HEK293 (cell line): ENCODE data around the gene FKBP3.
A peak's percentile ranks its signal among the peaks of the same experiment; 100 is the strongest.

Experiments used
- IKZF3 ChIP-seq: fragments of 450-650 bp; IDR thresholded peaks from 2 replicates; pipeline ENCODE4 v1.5.0; 2018; ENCODE audit warnings: missing biosample characterization, mild to moderate bottlenecking, missing genetic modification characterization, moderate library complexity
- KLF16 ChIP-seq: fragments of 450-650 bp; formaldehyde crosslinking; IDR thresholded peaks from 2 replicates; pipeline ENCODE4 v1.5.1; 2017; ENCODE audit warnings: missing biosample characterization, missing genetic modification characterization
- KLF9 ChIP-seq: fragments of 450-650 bp; formaldehyde crosslinking; IDR thresholded peaks from 2 replicates; pipeline ENCODE4 v1.5.1; 2016; ENCODE audit warnings: missing biosample characterization, missing genetic modification characterization, low read depth
- PBX3 ChIP-seq: sonication (generic); formaldehyde crosslinking; IDR thresholded peaks from 2 replicates; pipeline ENCODE4 v1.8.1; 2022; ENCODE audit warnings: mild to moderate bottlenecking, moderate library complexity, missing genetic modification reagents
- ZBTB1 ChIP-seq: fragments of 450-650 bp; formaldehyde crosslinking; IDR thresholded peaks from 2 replicates; pipeline ENCODE4 v1.5.1; 2016; ENCODE audit warnings: missing biosample characterization, missing genetic modification characterization
- ZBTB48 ChIP-seq: fragments of 450-650 bp; formaldehyde crosslinking; IDR thresholded peaks from 2 replicates; pipeline ENCODE4 v1.5.1; 2016; ENCODE audit warnings: missing biosample characterization, missing genetic modification characterization
- ZFP69B ChIP-seq: fragments of 450-650 bp; formaldehyde crosslinking; IDR thresholded peaks from 2 replicates; pipeline ENCODE4 v1.5.1; 2016; ENCODE audit warnings: missing biosample characterization, missing genetic modification characterization
- ZNF169 ChIP-seq: fragments of 450-650 bp; formaldehyde crosslinking; IDR thresholded peaks from 2 replicates; pipeline ENCODE4 v1.5.1; 2016; ENCODE audit warnings: missing biosample characterization, missing genetic modification characterization
- ZNF2 ChIP-seq: fragments of 450-650 bp; formaldehyde crosslinking; IDR thresholded peaks from 2 replicates; pipeline ENCODE4 v1.5.1; 2016; ENCODE audit warnings: missing biosample characterization, missing genetic modification characterization
- ZNF274 ChIP-seq, 2 experiments: fragments of 200-500 bp in 1 of 2; fragments of 450-650 bp in 1 of 2; sonication (Bioruptor generic) in 1 of 2; formaldehyde crosslinking in 1 of 2; IDR thresholded peaks; 2 replicates each; pipeline versions ENCODE4 v1.5.1 to v1.6.1; 2014 to 2016; ENCODE audit warnings: borderline replicate concordance in 1 of 2, inconsistent platforms in 1 of 2, low read length in 1 of 2, missing biosample characterization in 1 of 2, missing genetic modification characterization in 1 of 2
- ZNF350 ChIP-seq: fragments of 450-650 bp; formaldehyde crosslinking; IDR thresholded peaks from 2 replicates; pipeline ENCODE4 v1.5.0; 2017; ENCODE audit warnings: missing biosample characterization, mild to moderate bottlenecking, missing genetic modification characterization
- ZNF366 ChIP-seq: fragments of 450-650 bp; formaldehyde crosslinking; conservative IDR thresholded peaks from 2 replicates; pipeline ENCODE4 v1.5.1; 2016; ENCODE audit warnings: missing biosample characterization, missing genetic modification characterization
- ZNF394 ChIP-seq: fragments of 450-650 bp; formaldehyde crosslinking; IDR thresholded peaks from 2 replicates; pipeline ENCODE4 v1.5.1; 2016; ENCODE audit warnings: missing biosample characterization, missing genetic modification characterization, mild to moderate bottlenecking, moderate library complexity, borderline replicate concordance
- ZNF423 ChIP-seq: fragments of 450-650 bp; formaldehyde crosslinking; IDR thresholded peaks from 2 replicates; pipeline ENCODE4 v1.5.1; 2016; ENCODE audit warnings: missing biosample characterization, missing genetic modification characterization
- ZNF501 ChIP-seq: fragments of 450-650 bp; formaldehyde crosslinking; IDR thresholded peaks from 2 replicates; pipeline ENCODE4 v1.5.1; 2016; ENCODE audit warnings: missing biosample characterization, missing genetic modification characterization
- ZNF510 ChIP-seq: fragments of 450-650 bp; formaldehyde crosslinking; IDR thresholded peaks from 2 replicates; pipeline ENCODE4 v1.5.1; 2018; ENCODE audit warnings: mild to moderate bottlenecking, missing genetic modification characterization, missing biosample characterization; ENCODE audit not compliant: insufficient replicate concordance
- ZNF514 ChIP-seq: fragments of 450-650 bp; formaldehyde crosslinking; IDR thresholded peaks from 2 replicates; pipeline ENCODE4 v1.5.1; 2016; ENCODE audit warnings: missing biosample characterization, missing genetic modification characterization
- ZNF560 ChIP-seq: fragments of 450-650 bp; formaldehyde crosslinking; IDR thresholded peaks from 2 replicates; pipeline ENCODE4 v1.5.1; 2017; ENCODE audit warnings: missing biosample characterization, missing genetic modification characterization, borderline replicate concordance
- ZNF561 ChIP-seq: fragments of 450-650 bp; IDR thresholded peaks from 2 replicates; pipeline ENCODE4 v1.5.1; 2018; ENCODE audit warnings: missing biosample characterization, missing genetic modification characterization, borderline replicate concordance
- ZNF571 ChIP-seq: fragments of 450-650 bp; formaldehyde crosslinking; IDR thresholded peaks from 2 replicates; pipeline ENCODE4 v1.5.0; 2017; ENCODE audit warnings: missing biosample characterization, missing genetic modification characterization
- ZNF600 ChIP-seq: fragments of 450-650 bp; formaldehyde crosslinking; IDR thresholded peaks from 2 replicates; pipeline ENCODE4 v1.5.1; 2016; ENCODE audit warnings: missing biosample characterization, missing genetic modification characterization
- ZNF610 ChIP-seq: fragments of 450-650 bp; formaldehyde crosslinking; IDR thresholded peaks from 2 replicates; pipeline ENCODE4 v1.5.1; 2016; ENCODE audit warnings: missing biosample characterization, missing genetic modification characterization, borderline replicate concordance
- ZNF658 ChIP-seq: fragments of 450-650 bp; formaldehyde crosslinking; IDR thresholded peaks from 2 replicates; pipeline ENCODE4; 2016; ENCODE audit warnings: missing biosample characterization, missing genetic modification characterization
- ZNF76 ChIP-seq: fragments of 450-650 bp; formaldehyde crosslinking; IDR thresholded peaks from 2 replicates; pipeline ENCODE4; 2016; ENCODE audit warnings: low read depth, missing biosample characterization, missing genetic modification characterization, borderline replicate concordance
- ZSCAN30 ChIP-seq: fragments of 450-650 bp; IDR thresholded peaks from 2 replicates; pipeline ENCODE4 v1.5.1; 2018; ENCODE audit warnings: missing biosample characterization, mild to moderate bottlenecking, missing genetic modification characterization, moderate library complexity
- TF ChIP-seq, protein P1 (sequence below): fragments of 450-650 bp; formaldehyde crosslinking; conservative IDR thresholded peaks from 2 replicates; pipeline ENCODE4 v1.5.1; 2016; ENCODE audit warnings: low read depth, missing biosample characterization, missing genetic modification characterization
- TF ChIP-seq, protein P2 (sequence below): fragments of 450-650 bp; formaldehyde crosslinking; conservative IDR thresholded peaks from 2 replicates; pipeline ENCODE4 v1.5.1; 2016; ENCODE audit warnings: low read depth, missing biosample characterization, missing genetic modification characterization

The FKBP3 gene

DNA sequence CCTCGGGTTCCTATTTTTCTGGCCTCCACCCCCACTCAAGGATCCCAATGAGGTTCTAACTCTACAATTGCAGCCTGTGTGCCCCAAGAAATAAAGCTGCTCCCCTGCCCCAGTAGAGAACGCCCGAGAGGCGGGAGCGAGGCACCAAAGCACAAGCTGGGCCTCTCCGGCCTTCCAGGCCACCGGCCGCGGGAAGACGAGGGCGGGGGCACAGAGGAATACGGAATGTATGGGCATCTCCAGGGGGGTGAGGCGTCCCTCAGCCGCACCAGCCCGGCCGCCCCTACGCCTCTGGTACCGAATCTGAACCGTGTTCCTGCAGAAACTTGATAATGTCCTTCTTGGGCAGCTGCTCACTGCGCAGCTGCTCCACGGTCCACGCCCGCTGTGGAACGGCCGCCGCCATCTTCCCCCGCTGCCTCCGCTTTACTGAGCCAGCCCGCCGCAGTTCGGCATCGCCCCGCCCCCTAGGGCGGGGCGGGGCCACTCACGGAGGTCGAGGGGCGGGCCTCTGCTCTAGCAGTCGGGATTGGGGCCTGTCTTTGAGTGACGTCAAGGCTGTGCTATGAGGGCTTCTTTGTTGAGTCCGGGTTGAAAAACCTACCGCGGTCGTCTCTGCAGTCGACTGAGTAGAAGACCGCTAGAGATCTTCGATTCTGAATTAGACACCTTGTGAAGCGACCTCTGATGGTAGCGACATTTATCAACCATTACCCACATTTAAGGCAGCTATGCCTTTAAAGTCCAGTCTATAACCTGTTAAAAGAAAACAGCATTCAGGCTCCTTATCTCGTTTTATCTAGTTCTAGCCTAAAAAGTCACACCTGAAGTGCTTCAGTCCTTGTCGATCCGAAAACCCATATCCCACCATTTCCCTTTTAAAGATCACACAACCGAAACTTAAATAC, at the start of gene FKBP3 (continued):
- TF ChIP-seq, protein P1, sequence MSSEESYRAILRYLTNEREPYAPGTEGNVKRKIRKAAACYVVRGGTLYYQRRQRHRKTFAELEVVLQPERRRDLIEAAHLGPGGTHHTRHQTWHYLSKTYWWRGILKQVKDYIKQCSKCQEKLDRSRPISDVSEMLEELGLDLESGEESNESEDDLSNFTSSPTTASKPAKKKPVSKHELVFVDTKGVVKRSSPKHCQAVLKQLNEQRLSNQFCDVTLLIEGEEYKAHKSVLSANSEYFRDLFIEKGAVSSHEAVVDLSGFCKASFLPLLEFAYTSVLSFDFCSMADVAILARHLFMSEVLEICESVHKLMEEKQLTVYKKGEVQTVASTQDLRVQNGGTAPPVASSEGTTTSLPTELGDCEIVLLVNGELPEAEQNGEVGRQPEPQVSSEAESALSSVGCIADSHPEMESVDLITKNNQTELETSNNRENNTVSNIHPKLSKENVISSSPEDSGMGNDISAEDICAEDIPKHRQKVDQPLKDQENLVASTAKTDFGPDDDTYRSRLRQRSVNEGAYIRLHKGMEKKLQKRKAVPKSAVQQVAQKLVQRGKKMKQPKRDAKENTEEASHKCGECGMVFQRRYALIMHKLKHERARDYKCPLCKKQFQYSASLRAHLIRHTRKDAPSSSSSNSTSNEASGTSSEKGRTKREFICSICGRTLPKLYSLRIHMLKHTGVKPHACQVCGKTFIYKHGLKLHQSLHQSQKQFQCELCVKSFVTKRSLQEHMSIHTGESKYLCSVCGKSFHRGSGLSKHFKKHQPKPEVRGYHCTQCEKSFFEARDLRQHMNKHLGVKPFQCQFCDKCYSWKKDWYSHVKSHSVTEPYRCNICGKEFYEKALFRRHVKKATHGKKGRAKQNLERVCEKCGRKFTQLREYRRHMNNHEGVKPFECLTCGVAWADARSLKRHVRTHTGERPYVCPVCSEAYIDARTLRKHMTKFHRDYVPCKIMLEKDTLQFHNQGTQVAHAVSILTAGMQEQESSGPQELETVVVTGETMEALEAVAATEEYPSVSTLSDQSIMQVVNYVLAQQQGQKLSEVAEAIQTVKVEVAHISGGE (tag by site-specific recombination) = peak; percentile 64
- TF ChIP-seq ZNF350 (tag by site-specific recombination) (no peak), ZBTB48 (no peak), ZNF501 (tag by site-specific recombination) (peak; percentile 55), KLF16 (tag by site-specific recombination) (peak; percentile 89), ZNF561 (peak; percentile 38; the same call in 1 of the 2 replicates), ZNF600 (tag by site-specific recombination) (peak; percentile 27; the same call in 1 of the 2 replicates), ZSCAN30 (peak; percentile 47; the same call in 1 of the 2 replicates), PBX3 (peak; percentile 50; the same call in 1 of the 2 replicates), ZNF423 (tag by site-specific recombination) (no peak), ZNF169 (tag by site-specific recombination) (no peak), ZNF366 (tag by site-specific recombination) (no peak; the same call in 1 of the 2 replicates), ZFP69B (tag by site-specific recombination) (peak; percentile 90), ZBTB1 (tag by site-specific recombination) (no peak), ZNF274 (IDR thresholded peaks at IDR 0.05; ENCODE audit: low read length) (no peak), ZNF274 (tag by site-specific recombination; IDR thresholded peaks at IDR 0.05; ENCODE audit: borderline replicate concordance) (no peak), ZNF394 (tag by site-specific recombination) (0 out of 2 replicates have a peak, but pooled peaks have one; percentile 69), ZNF610 (0 out of 2 replicates have a peak, but pooled peaks have one; percentile 36), IKZF3 (peak; percentile 41; the same call in 1 of the 2 replicates), ZNF571 (tag by site-specific recombination) (no peak), ZNF560 (tag by site-specific recombination) (no peak), ZNF514 (tag by site-specific recombination) (no peak), ZNF510 (tag by site-specific recombination) (no peak), ZNF76 (tag by site-specific recombination) (peak; percentile 49; the same call in 1 of the 2 replicates), ZNF2 (tag by site-specific recombination) (peak; percentile 54), KLF9 (tag by site-specific recombination) (peak; percentile 70), ZNF658 (tag by site-specific recombination) (no peak)
- TF ChIP-seq, protein P2, sequence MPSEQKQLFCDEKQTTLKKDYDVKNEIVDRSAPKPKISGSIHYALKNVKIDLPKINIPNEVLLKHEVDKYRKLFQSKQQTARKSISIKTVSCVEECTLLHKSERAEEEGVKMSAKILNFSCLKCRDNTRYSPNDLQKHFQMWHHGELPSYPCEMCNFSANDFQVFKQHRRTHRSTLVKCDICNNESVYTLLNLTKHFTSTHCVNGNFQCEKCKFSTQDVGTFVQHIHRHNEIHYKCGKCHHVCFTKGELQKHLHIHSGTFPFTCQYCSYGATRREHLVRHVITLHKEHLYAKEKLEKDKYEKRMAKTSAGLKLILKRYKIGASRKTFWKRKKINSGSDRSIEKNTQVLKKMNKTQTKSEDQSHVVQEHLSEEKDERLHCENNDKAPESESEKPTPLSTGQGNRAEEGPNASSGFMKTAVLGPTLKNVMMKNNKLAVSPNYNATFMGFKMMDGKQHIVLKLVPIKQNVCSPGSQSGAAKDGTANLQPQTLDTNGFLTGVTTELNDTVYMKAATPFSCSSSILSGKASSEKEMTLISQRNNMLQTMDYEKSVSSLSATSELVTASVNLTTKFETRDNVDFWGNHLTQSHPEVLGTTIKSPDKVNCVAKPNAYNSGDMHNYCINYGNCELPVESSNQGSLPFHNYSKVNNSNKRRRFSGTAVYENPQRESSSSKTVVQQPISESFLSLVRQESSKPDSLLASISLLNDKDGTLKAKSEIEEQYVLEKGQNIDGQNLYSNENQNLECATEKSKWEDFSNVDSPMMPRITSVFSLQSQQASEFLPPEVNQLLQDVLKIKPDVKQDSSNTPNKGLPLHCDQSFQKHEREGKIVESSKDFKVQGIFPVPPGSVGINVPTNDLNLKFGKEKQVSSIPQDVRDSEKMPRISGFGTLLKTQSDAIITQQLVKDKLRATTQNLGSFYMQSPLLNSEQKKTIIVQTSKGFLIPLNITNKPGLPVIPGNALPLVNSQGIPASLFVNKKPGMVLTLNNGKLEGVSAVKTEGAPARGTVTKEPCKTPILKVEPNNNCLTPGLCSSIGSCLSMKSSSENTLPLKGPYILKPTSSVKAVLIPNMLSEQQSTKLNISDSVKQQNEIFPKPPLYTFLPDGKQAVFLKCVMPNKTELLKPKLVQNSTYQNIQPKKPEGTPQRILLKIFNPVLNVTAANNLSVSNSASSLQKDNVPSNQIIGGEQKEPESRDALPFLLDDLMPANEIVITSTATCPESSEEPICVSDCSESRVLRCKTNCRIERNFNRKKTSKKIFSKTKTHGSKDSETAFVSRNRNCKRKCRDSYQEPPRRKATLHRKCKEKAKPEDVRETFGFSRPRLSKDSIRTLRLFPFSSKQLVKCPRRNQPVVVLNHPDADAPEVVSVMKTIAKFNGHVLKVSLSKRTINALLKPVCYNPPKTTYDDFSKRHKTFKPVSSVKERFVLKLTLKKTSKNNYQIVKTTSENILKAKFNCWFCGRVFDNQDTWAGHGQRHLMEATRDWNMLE (tag by site-specific recombination) = no peak
